Ishikawa (cell line): ENCODE data around the gene SENP7.
A peak's percentile ranks its signal among the peaks of the same experiment; 100 is the strongest.

Source experiments
- CEBPB ChIP-seq: IDR thresholded peaks from 2 replicates; pipeline ENCODE4 v1.6.1; 2012
- CREB1 ChIP-seq: IDR thresholded peaks from 2 replicates; pipeline ENCODE4 v1.6.1; 2012; ENCODE audit warnings: low read depth
- EGR1 ChIP-seq: IDR thresholded peaks from 2 replicates; pipeline ENCODE4 v1.6.1; 2012
- EP300 ChIP-seq: IDR thresholded peaks from 2 replicates; pipeline ENCODE4 v1.6.1; 2012; ENCODE audit warnings: borderline replicate concordance
- FOXM1 ChIP-seq: IDR thresholded peaks from 2 replicates; pipeline ENCODE4 v1.6.1; 2012; ENCODE audit warnings: low read depth, borderline replicate concordance
- MAX ChIP-seq: IDR thresholded peaks from 2 replicates; pipeline ENCODE4 v1.6.1; 2012
- NFIC ChIP-seq: IDR thresholded peaks from 2 replicates; pipeline ENCODE4 v1.6.1; 2012
- RAD21 ChIP-seq: IDR thresholded peaks from 2 replicates; pipeline ENCODE4 v1.6.1; 2012; ENCODE audit warnings: low read depth
- REST ChIP-seq: IDR thresholded peaks from 2 replicates; pipeline ENCODE4 v1.6.1; 2012; ENCODE audit warnings: low read depth, mild to moderate bottlenecking
- TAF1 ChIP-seq: IDR thresholded peaks from 2 replicates; pipeline ENCODE4 v1.6.1; 2012; ENCODE audit warnings: low read depth, mild to moderate bottlenecking
- TCF12 ChIP-seq: IDR thresholded peaks from 2 replicates; pipeline ENCODE4 v1.6.1; 2012; ENCODE audit warnings: low read depth
- TEAD4 ChIP-seq: IDR thresholded peaks from 2 replicates; pipeline ENCODE4 v1.6.1; 2012
- YY1 ChIP-seq: IDR thresholded peaks from 2 replicates; pipeline ENCODE4 v1.6.1; 2012; ENCODE audit warnings: low read depth
- ZBTB7A ChIP-seq: IDR thresholded peaks from 2 replicates; pipeline ENCODE4 v1.6.1; 2012; ENCODE audit warnings: low read depth
- TF ChIP-seq, protein P1 (sequence below): IDR thresholded peaks from 2 replicates; pipeline ENCODE4 v1.6.1; 2012

SENP7 gene

DNA sequence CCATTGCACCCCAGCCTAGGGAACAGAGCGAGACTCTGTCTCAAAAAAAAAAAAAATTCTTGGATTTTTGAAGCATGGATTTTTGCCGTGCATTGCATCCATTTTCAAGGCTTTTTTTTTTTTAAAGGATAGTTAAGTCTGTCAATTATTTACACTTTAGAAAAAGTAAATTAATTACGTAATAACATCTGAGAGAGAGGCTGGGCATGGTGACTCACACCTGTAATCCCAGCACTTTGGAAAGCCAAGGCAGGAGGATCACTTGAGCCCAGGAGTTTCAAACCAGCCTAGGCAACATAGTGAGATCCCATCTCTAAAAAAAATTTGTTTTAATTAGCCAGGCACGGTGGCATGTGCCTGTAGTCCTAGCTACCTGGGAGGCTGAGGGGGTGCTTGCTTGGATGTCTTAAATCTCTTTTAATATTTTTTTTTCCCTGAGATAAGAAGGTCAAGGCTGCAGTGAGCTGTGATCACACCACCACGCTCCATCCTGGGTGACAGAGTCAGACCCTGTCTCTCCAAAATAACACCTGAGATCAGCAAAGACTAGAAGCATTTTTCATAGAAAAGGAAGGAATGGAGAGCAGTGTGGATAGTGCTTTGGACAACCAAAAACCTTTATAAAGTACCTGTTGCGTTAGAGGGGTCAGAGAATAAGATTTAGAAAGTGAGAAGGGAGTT, 6.8 kb upstream of the SENP7 start:
- TF ChIP-seq, protein P1, sequence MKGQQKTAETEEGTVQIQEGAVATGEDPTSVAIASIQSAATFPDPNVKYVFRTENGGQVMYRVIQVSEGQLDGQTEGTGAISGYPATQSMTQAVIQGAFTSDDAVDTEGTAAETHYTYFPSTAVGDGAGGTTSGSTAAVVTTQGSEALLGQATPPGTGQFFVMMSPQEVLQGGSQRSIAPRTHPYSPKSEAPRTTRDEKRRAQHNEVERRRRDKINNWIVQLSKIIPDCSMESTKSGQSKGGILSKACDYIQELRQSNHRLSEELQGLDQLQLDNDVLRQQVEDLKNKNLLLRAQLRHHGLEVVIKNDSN, result no peak
- no peak for TF ChIP-seq NFIC
- TF ChIP-seq TAF1, result no peak
- no peak for TF ChIP-seq CREB1
- no peak for TF ChIP-seq TCF12
- TF ChIP-seq MAX, result no peak
- TF ChIP-seq TEAD4, result no peak
- TF ChIP-seq FOXM1, result no peak
- TF ChIP-seq REST, result no peak
- no peak for TF ChIP-seq ZBTB7A
- no peak for TF ChIP-seq EGR1
- TF ChIP-seq CEBPB, result no peak
- TF ChIP-seq RAD21, result no peak
- no peak for TF ChIP-seq EP300

DNA sequence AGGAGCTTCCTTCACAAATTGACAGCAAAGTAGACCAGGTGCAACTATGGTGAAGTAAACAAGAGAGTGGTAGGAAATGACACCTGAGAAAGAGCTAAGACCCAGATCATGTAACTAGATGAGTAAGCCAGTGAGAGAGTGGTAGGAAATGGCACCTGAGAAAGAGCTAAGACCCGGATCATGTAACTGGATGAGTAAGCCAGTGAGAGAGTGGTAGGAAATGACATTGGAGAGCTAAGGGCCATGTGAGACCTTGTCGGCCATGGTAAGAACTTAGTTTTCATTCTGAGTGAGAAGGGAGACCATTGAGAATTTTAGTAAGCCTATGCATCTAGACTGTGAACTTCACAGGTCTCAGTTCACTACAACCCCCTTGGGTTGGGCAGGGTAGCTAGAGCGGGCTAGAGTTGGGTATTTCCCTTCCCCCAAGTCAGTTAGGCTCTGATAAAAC, 5.4 kb upstream of the SENP7 start:
- TF ChIP-seq CEBPB (no peak), MAX (no peak), ZBTB7A (no peak), YY1 (no peak)

GRCh38 chr3:101513419-101513986, 491 bp upstream of the SENP7 start:
- TF ChIP-seq FOXM1 (0 out of 2 replicates have a peak, but pooled peaks have one; percentile 6), RAD21 (no peak), MAX (no peak)

- TF ChIP-seq ZBTB7A, result no peak
- no peak for TF ChIP-seq RAD21
- TF ChIP-seq, protein P1, result no peak
- TF ChIP-seq CREB1, result no peak
- no peak for TF ChIP-seq FOXM1
- TF ChIP-seq EGR1, result no peak
- no peak for TF ChIP-seq MAX
- no peak for TF ChIP-seq YY1
- TF ChIP-seq TEAD4, result no peak
Observed at GRCh38 chr3:101512396-101512645, 691 bp downstream of the SENP7 start.

GRCh38 chr3:101509811-101510210, 3.2 kb downstream of the SENP7 start:
- no peak for TF ChIP-seq RAD21
- TF ChIP-seq MAX, result no peak
- TF ChIP-seq NFIC, result no peak
- no peak for TF ChIP-seq YY1
- no peak for TF ChIP-seq REST
- no peak for TF ChIP-seq EP300

GRCh38 chr3:101509281-101509680, 3.7 kb downstream of the SENP7 start:
- TF ChIP-seq TEAD4, result no peak
- no peak for TF ChIP-seq EGR1
- no peak for TF ChIP-seq TCF12
- no peak for TF ChIP-seq RAD21
- TF ChIP-seq ZBTB7A, result no peak
- TF ChIP-seq CEBPB, result no peak
- no peak for TF ChIP-seq YY1
- no peak for TF ChIP-seq CREB1
- no peak for TF ChIP-seq REST
- TF ChIP-seq EP300, result no peak
- no peak for TF ChIP-seq MAX
- no peak for TF ChIP-seq TAF1
- TF ChIP-seq NFIC, result no peak
- no peak for TF ChIP-seq FOXM1
- TF ChIP-seq, protein P1, result no peak
